Raji (cell line): ENCODE data around the gene ARHGEF6.

Experiments used
- POLR2A ChIP-seq: IDR thresholded peaks from 2 replicates; pipeline ENCODE4 v1.6.1; 2011; ENCODE audit warnings: low read depth, low read length, control low read depth; ENCODE audit not compliant: insufficient read depth

The ARHGEF6 gene

GRCh38 chrX:136794080-136794479 is 13.3 kb upstream of the ARHGEF6 start:
- no peak for TF ChIP-seq POLR2A

- no peak for TF ChIP-seq POLR2A
These were observed 9.1 kb upstream of the ARHGEF6 start for GRCh38 chrX:136789856-136790255.

- no peak for TF ChIP-seq POLR2A
These were observed 3.5 kb upstream of the ARHGEF6 start for GRCh38 chrX:136784231-136784630.

- TF ChIP-seq POLR2A: no peak
These were observed 2.4 kb upstream of the ARHGEF6 start for GRCh38 chrX:136783159-136783558.

DNA sequence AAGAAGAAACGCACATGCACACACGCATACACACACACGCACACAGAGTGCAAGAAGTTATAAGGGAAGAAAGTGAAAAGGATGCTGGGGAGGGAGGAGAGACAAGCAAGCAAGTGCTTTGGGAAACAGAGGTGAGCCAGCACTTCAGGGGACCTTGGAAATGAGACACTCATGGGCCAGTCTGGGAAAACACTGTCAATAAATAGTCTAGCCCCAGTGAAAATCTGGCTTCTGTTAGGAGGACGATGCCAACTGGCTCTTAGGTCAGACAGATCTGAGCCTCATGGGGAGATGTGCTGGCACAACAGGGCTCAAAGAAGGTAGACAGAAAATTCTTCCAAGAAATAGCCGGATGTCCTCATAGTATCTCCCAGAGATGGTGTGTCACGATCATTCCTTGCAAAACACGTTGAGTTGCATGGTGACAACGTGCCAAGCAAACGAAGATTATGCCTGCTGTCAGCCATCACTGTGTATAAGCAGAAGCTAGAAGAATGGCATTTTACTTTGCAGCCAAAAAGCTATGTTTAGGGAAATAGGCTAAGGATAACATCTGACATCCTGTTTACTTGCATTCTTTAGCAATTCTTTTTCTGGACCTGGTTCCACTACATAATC is 557 bp upstream of the ARHGEF6 start:
- 0 out of 2 replicates have a peak, but pooled peaks have one; percentile 8 for TF ChIP-seq POLR2A

DNA sequence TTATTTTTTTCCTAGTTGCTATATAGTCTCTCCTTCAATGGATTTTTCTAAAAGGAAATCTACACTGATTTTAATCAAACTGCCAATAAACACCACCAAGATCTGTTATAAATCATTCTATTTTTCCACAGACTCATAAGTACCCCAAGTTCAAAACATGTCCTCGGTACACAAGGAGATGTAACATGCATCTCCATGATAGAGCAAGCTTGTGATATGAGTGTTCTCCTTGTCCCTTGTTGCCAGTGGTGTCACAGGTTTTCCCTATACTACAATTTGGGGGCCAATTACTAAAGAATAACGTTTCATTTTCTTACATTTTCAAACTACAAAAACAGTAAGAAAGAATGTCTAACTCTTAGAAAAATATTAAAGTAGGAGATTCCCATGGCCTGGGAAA is 491 bp downstream of the ARHGEF6 start:
- TF ChIP-seq POLR2A: no peak

DNA sequence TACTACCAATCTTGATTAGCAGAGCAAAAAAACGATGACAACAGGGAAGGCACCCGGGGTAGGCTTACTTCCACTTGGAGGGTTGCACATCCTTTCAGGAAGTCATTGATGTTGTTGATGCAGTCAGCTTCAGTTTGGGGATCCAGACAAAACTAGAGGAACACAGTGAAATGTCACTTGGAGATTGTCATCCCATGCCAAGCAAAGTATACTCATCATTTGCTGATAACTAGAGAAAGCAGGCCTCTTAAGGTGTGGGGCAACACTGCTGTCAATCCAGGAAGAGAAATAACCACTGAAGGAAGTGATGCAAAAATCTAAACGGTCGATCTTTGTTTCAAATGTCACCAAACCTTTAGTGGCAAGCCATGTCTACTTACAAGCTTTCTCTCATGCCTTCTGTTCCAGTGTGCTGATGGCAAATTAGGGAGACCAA is 1.4 kb downstream of the ARHGEF6 start:
- TF ChIP-seq POLR2A: peak; percentile 55; the same call in 1 of the 2 replicates

GRCh38 chrX:136778916-136779315 is 1.8 kb downstream of the ARHGEF6 start:
- no peak for TF ChIP-seq POLR2A

GRCh38 chrX:136778020-136778419 is 2.7 kb downstream of the ARHGEF6 start:
- no peak for TF ChIP-seq POLR2A

DNA sequence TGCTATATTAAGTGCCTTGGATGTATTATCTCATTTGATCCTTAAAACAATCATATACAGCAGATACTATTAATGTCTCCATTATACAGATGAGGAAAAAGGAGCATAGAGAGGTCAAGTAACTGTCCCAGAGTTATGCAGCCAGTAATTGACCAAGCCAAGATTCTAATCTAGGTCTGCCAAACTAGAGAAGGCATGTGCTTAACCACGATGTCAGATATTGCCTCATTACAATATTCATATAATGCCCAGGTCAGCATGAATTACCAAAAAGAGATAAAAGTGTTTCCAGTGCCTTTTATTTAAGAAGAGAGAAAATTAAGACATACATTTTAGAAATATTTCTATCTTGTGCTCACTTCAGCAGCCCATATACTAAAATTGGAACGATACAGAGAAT is 7.1 kb downstream of the ARHGEF6 start:
- TF ChIP-seq POLR2A: no peak

- TF ChIP-seq POLR2A: no peak
These were observed 12.2 kb downstream of the ARHGEF6 start for GRCh38 chrX:136768469-136769084.

DNA sequence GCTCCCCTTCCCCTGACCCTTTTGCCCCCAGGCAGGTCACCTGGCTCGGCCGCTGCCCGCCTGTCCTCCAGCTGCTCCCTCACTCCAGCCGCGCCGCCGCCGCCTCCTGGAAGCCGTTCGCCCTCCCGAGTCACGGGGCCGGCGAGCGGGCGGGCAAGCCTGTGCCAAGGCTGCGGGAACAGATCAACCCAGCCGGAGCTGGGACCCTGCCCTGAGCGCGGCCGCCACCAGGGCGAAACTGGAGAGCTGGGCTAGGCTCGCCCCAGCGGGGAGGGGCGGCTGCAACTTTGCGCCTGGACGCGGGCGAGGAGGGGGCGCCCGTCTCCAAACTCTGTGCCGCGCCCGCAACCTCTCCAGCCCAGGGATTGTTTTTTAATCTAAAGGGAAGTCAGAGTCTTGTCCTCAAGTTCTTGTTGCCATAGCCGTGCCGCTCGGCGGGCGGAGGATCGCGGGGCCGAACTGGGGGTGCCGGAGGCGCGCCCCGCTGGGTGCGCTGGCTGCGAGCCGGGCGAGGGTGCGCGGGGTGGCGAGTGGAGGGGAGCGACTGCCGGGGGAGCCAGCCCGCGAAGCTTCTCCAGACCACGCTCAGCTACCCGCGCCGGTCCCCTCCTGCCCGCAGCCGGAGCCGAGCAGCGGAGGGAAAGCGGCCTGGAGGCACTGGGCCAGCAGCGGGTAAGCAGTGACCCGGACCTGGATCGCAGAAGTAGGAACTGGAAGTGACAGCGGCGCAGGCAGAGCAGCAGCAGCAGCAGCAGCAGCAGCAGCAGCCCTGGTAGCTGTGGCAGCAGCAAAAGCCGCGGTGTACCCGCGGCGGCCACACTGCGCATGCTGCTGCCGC is 13.4 kb downstream of the ARHGEF6 start:
- no peak for TF ChIP-seq POLR2A

- TF ChIP-seq POLR2A: no peak
These were observed 14.0 kb downstream of the ARHGEF6 start for GRCh38 chrX:136766785-136767103.

- TF ChIP-seq POLR2A: no peak
These were observed 14.8 kb downstream of the ARHGEF6 start for GRCh38 chrX:136765821-136766356.

DNA sequence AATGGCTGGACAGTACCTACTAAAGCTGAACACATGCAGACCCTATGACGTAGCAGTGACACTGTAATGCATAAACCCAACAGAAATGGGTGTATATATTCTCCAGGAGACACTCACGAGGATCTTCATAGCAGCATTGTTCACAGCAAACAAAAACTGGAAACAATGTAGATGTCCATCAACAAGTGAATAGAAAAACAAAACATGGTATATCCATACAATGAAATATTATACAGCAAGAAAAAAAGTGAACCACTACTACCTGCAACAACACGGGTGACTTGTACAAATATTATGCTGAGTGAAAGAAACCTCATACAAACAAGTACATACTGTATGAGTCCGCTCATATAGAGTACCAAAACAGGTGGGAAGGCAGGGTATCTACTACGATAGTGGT is 16.5 kb downstream of the ARHGEF6 start:
- TF ChIP-seq POLR2A: no peak
